Gastroesophageal sphincter (tissue), 3 donors: Measurements from ENCODE around the gene GNPTAB.

Experiments used
- CTCF ChIP-seq, 4 experiments: fragments of 200-600 bp in 2 of 4; fragments of 450-650 bp in 2 of 4; sonication (generic) in 1 of 4; IDR thresholded peaks; one replicate each; pipeline ENCODE4 v1.5.1; 2017 to 2019; ENCODE audit warnings: antibody characterized with exemption in 4 of 4, mild to moderate bottlenecking in 2 of 4, moderate library complexity in 2 of 4
- EP300 ChIP-seq: sonication (generic); formaldehyde crosslinking; IDR thresholded peaks from one replicate; pipeline ENCODE4 v1.6.1; 2017; ENCODE audit warnings: antibody characterized with exemption, mild to moderate bottlenecking
- POLR2A ChIP-seq, 2 donors: fragments of 450-650 bp; IDR thresholded peaks; one replicate each; pipeline ENCODE4 v1.6.1; 2017; ENCODE audit warnings: antibody characterized with exemption in 2 of 2, mild to moderate bottlenecking in 2 of 2, moderate library complexity in 1 of 2

GRCh38 chr12:101703487-101703886 lies 127.3 kb downstream of the GNPTAB start:
- TF ChIP-seq CTCF (IDR thresholded peaks at IDR 0.05) = no peak
- no peak for TF ChIP-seq EP300
- no peak for TF ChIP-seq POLR2A (IDR thresholded peaks at IDR 0.05)
